ENCODE measurements around the gene SH3YL1. TPM values are rescaled to one million over a fixed set of nuclear protein-coding genes. Genes with fewer than 3 reads are reported as not detected.

Gene SH3YL1
- total RNA-seq, 3 donors from 2014 or later: 40.5 to 151 (median 81.6) TPM

DNA sequence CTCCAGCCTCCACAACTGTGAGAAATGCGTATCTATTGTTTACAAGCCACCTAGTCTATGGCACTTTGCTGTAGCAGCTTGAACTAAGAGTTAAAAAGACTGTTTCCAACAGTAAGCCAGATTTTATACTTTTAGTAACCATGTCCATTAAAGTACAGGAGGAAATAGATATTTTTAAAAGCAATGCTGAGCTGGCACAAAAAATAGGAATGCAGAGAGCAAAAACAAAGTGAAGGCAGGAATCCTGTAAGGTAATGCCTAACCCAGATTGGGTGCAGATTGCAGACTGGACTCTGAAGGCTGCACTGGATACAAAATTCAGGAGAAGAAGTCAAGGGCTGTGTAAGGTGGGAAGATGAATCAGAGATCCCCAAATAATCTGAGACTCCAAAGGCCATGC, 55.5 kb downstream of the SH3YL1 start:
- DNase-seq (ENCODE audit: low spot score in 2 of 2): no peak
- Histone ChIP-seq H3K27me3 (no peaks in the 10 kb centered on the region), H3K9me3 (peaks cover 0 to 12% of the 10 kb centered on the region in 2 donors), H3K36me3 (no peaks in the 10 kb centered on the region), H3K4me1 (no peaks in the 10 kb centered on the region), H3K27ac (no peak overlapping the region), H3K4me3 (no peak overlapping the region)
- no peak for TF ChIP-seq POLR2AphosphoS5 (IDR thresholded peaks at IDR 0.05)
- TF ChIP-seq CTCF (IDR thresholded peaks at IDR 0.05): no peak
- TF ChIP-seq POLR2A (IDR thresholded peaks at IDR 0.05): no peak
- intact Hi-C loops (cut with DNase I; ENCODE audit: low total_unique reads): no loop called here

- intact Hi-C loops (cut with DNase I; ENCODE audit: low total_unique reads): no loop called here
- no peaks in the 10 kb centered on the region for H3K4me1 ChIP-seq
- no peak overlapping the region for H3K4me3 ChIP-seq
- no peak for DNase-seq (ENCODE audit: low spot score in 2 of 2)
- no peaks in the 10 kb centered on the region for H3K9me3 ChIP-seq
- H3K36me3 ChIP-seq: no peaks in the 10 kb centered on the region
- no peaks in the 10 kb centered on the region for H3K27me3 ChIP-seq
- TF ChIP-seq POLR2AphosphoS5 (IDR thresholded peaks at IDR 0.05) (no peak), POLR2A (IDR thresholded peaks at IDR 0.05) (no peak), CTCF (IDR thresholded peaks at IDR 0.05) (no peak)
- no peak overlapping the region for H3K27ac ChIP-seq
Observed at GRCh38 chr2:203984-204383, 59.8 kb downstream of the SH3YL1 start.

- Histone ChIP-seq H3K4me1 (no peaks in the 10 kb centered on the region), H3K27ac (no peak overlapping the region), H3K9me3 (no peaks in the 10 kb centered on the region), H3K36me3 (no peaks in the 10 kb centered on the region), H3K4me3 (no peak overlapping the region), H3K27me3 (no peaks in the 10 kb centered on the region)
- DNase-seq (ENCODE audit: low spot score in 2 of 2): no peak
- intact Hi-C loops (cut with DNase I; ENCODE audit: low total_unique reads): no loop called here
- TF ChIP-seq POLR2A (IDR thresholded peaks at IDR 0.05): no peak
- TF ChIP-seq POLR2AphosphoS5 (IDR thresholded peaks at IDR 0.05): no peak
- no peak for TF ChIP-seq CTCF (IDR thresholded peaks at IDR 0.05)
Observed at GRCh38 chr2:203401-203800, 60.4 kb downstream of the SH3YL1 start.

- TF ChIP-seq POLR2A (IDR thresholded peaks at IDR 0.05): no peak
- no peak for TF ChIP-seq CTCF (IDR thresholded peaks at IDR 0.05)
- no peak for TF ChIP-seq POLR2AphosphoS5 (IDR thresholded peaks at IDR 0.05)
- Histone ChIP-seq H3K9me3 (no peaks in the 10 kb centered on the region), H3K27ac (no peak overlapping the region), H3K36me3 (no peaks in the 10 kb centered on the region), H3K27me3 (no peaks in the 10 kb centered on the region), H3K4me3 (no peak overlapping the region), H3K4me1 (no peaks in the 10 kb centered on the region)
- intact Hi-C loops (cut with DNase I; ENCODE audit: low total_unique reads): no loop called here
- no peak for DNase-seq (ENCODE audit: low spot score in 2 of 2)
Observed at GRCh38 chr2:202945-203344, 60.9 kb downstream of the SH3YL1 start.

- no peaks in the 10 kb centered on the region for H3K27me3 ChIP-seq
- intact Hi-C loops (cut with DNase I; ENCODE audit: low total_unique reads): no loop called here
Observed at GRCh38 chr2:201648-202433, 62.0 kb downstream of the SH3YL1 start.

More at GRCh38 chr2:201648-202433, 62.0 kb downstream of the SH3YL1 start:
- TF ChIP-seq CTCF (IDR thresholded peaks at IDR 0.05): no peak
- no peak for TF ChIP-seq POLR2A (IDR thresholded peaks at IDR 0.05)
- no peak for TF ChIP-seq POLR2AphosphoS5 (IDR thresholded peaks at IDR 0.05)
- DNase-seq (ENCODE audit: low spot score in 2 of 2): no peak
- H3K27ac ChIP-seq: no peak overlapping the region
- no peaks in the 10 kb centered on the region for H3K4me1 ChIP-seq
- H3K4me3 ChIP-seq: no peak overlapping the region
- H3K9me3 ChIP-seq: no peaks in the 10 kb centered on the region
- H3K36me3 ChIP-seq: no peaks in the 10 kb centered on the region

Measured in breast epithelium (tissue), 4 donors.